Tibial nerve (tissue), 4 donors: ENCODE measurements around the gene IL21R. TPM values are rescaled to one million over a fixed set of nuclear protein-coding genes. Genes with fewer than 3 reads are reported as not detected.

ENCODE experiments used
- DNase-seq, 2 donors: peaks; one replicate each; pipeline ENCODE4 v3.0.0-alpha.2; 2019; ENCODE audit warnings: low spot score in 2 of 2
- H3K27ac ChIP-seq, 4 donors: fragments of 200-600 bp; sonication (generic) in 3 of 4; one replicate each; pipeline ENCODE4 v1.5.1; 2017 to 2019; ENCODE audit warnings: mild to moderate bottlenecking in 1 of 4
- H3K27me3 ChIP-seq, 2 donors: fragments of 200-600 bp; sonication (generic) in 1 of 2; one replicate each; pipeline versions ENCODE4 v1.5.1 to v1.6.0; 2017 to 2019
- H3K36me3 ChIP-seq, 3 donors: fragments of 200-600 bp; sonication (generic); one replicate each; pipeline ENCODE4 v1.5.1; 2018 to 2019
- H3K4me1 ChIP-seq, 4 donors: fragments of 200-600 bp; sonication (generic) in 3 of 4; one replicate each; pipeline ENCODE4 v1.5.1; 2017 to 2019
- H3K4me3 ChIP-seq, 4 donors: fragments of 200-600 bp; sonication (generic) in 3 of 4; one replicate each; pipeline ENCODE4 v1.5.1; 2017 to 2019; ENCODE audit warnings: mild to moderate bottlenecking in 1 of 4, moderate library complexity in 1 of 4
- H3K9me3 ChIP-seq, 4 donors: fragments of 200-600 bp; sonication (generic) in 3 of 4; one replicate each; pipeline ENCODE4 v1.5.1; 2017 to 2019
- EP300 ChIP-seq, 2 donors: sonication (generic); formaldehyde crosslinking; IDR thresholded peaks; one replicate each; pipeline ENCODE4 v1.6.1; 2017; ENCODE audit warnings: antibody characterized with exemption in 2 of 2, mild to moderate bottlenecking in 1 of 2
- POLR2A ChIP-seq, 2 donors: fragments of 450-650 bp; IDR thresholded peaks; one replicate each; pipeline ENCODE4 v1.6.1; 2017; ENCODE audit warnings: antibody characterized with exemption in 2 of 2, mild to moderate bottlenecking in 2 of 2, moderate library complexity in 2 of 2
- WGBS, 2 donors: methylation state at CpG; one replicate each; pipeline ENCODE4 v1.1.5; 2018; 5-methylcytosine and 5-hydroxymethylcytosine counted together
- total RNA-seq, 4 donors: library from RNA; depleted of rRNA; stranded (reverse); fragments of >200 nt; gene quantifications; one replicate each; pipeline ENCODE4 v1.1.0, GENCODE V29; 2016
- TF ChIP-seq, protein P1 (sequence below), 5 experiments: fragments of 200-600 bp in 3 of 5; fragments of 450-650 bp in 2 of 5; sonication (generic) in 3 of 5; IDR thresholded peaks; one replicate each; pipeline ENCODE4 v1.5.1; 2016 to 2019; ENCODE audit warnings: antibody characterized with exemption in 5 of 5, mild to moderate bottlenecking in 3 of 5, moderate library complexity in 2 of 5

Gene IL21R
- total RNA-seq, 4 donors from 2014 or later, result 0.21 to 1.2 TPM; not detected in 2

DNA sequence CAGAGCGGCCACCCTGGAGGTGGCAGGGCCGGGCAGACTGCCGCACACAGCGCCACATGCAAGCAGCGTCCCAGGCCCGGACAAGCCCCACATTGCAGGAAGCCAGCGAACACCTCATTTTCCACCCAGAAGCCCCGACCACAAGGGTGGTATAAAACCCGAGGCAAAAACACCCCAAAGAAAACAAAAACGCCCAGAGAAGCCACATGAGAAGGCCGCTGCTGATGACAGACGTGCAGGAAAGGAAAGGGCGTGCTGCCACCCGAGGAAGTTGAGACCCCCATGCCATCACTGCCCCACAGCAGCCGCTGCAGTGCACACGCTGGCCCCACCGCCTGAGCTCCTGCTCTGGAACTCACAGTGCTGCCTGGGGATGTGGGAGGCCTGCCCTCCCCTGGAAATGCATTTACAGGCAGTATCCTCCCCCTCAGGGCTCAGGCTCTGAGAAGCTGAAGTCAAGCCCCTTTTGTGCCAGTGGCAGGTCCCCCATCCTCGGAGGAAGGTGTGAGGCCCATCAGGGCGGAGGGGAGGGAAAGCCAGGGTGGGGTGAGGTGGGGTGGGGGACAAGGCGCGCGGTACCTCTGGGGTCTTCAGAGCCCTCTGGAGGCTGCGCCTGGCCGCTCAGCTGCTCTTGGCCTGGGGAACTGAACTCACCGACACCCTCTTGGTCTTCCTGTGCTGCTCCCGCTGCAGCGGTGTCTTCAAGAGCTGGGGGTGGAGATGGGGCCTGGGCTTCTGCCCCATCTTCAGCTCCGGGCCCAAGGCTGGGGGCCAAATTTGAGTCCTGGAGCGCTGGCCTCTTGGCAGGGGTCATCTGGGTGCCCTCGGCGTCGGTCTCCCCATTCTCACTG lies 62.0 kb downstream of the IL21R start:
- Histone ChIP-seq H3K9me3 (no peaks in the 10 kb centered on the region), H3K27ac (no peak overlapping the region), H3K4me1 (peaks cover 0 to 28% (median 0%) of the 10 kb centered on the region in 4 donors), H3K4me3 (no peak overlapping the region), H3K36me3 (peaks cover 0 to 98% (median 33%) of the 10 kb centered on the region in 3 donors), H3K27me3 (no peaks in the 10 kb centered on the region)
- TF ChIP-seq POLR2A (IDR thresholded peaks at IDR 0.05), result no peak
- TF ChIP-seq EP300 (IDR thresholded peaks at IDR 0.05), result no peak
- TF ChIP-seq, protein P1, sequence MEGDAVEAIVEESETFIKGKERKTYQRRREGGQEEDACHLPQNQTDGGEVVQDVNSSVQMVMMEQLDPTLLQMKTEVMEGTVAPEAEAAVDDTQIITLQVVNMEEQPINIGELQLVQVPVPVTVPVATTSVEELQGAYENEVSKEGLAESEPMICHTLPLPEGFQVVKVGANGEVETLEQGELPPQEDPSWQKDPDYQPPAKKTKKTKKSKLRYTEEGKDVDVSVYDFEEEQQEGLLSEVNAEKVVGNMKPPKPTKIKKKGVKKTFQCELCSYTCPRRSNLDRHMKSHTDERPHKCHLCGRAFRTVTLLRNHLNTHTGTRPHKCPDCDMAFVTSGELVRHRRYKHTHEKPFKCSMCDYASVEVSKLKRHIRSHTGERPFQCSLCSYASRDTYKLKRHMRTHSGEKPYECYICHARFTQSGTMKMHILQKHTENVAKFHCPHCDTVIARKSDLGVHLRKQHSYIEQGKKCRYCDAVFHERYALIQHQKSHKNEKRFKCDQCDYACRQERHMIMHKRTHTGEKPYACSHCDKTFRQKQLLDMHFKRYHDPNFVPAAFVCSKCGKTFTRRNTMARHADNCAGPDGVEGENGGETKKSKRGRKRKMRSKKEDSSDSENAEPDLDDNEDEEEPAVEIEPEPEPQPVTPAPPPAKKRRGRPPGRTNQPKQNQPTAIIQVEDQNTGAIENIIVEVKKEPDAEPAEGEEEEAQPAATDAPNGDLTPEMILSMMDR (IDR thresholded peaks at IDR 0.05), result no peak
- no peak for DNase-seq
- 80 to 87% methylated on average over 28 to 32 of the region's 32 CpGs for WGBS, 2 donors

GRCh38 chr16:27464626-27465482 lies 62.9 kb downstream of the IL21R start:
- Histone ChIP-seq H3K27ac (no peak overlapping the region), H3K9me3 (no peaks in the 10 kb centered on the region), H3K36me3 (peaks cover 0 to 100% (median 42%) of the 10 kb centered on the region in 3 donors), H3K4me3 (no peak overlapping the region), H3K4me1 (peaks cover 0 to 28% (median 0%) of the 10 kb centered on the region in 4 donors), H3K27me3 (no peaks in the 10 kb centered on the region)
- TF ChIP-seq POLR2A (IDR thresholded peaks at IDR 0.05), result no peak
- no peak for TF ChIP-seq EP300 (IDR thresholded peaks at IDR 0.05)
- TF ChIP-seq, protein P1 (IDR thresholded peaks at IDR 0.05), result no peak
- no peak for DNase-seq
- 86 to 92% methylated on average over 26 to 33 of the region's 33 CpGs for WGBS, 2 donors

- 69 to 74% methylated on average over 6 to 8 of the region's 8 CpGs for WGBS, 2 donors
- DNase-seq, result no peak
- H3K9me3 ChIP-seq, result no peaks in the 10 kb centered on the region
- no peak overlapping the region for H3K4me3 ChIP-seq
- TF ChIP-seq EP300 (IDR thresholded peaks at IDR 0.05), result no peak
- TF ChIP-seq, protein P1 (IDR thresholded peaks at IDR 0.05), result no peak
- TF ChIP-seq POLR2A (IDR thresholded peaks at IDR 0.05), result no peak
- peaks cover 0 to 100% (median 48%) of the 10 kb centered on the region in 3 donors for H3K36me3 ChIP-seq
- no peaks in the 10 kb centered on the region for H3K27me3 ChIP-seq
- peaks cover 0 to 22% (median 0%) of the 10 kb centered on the region in 4 donors for H3K4me1 ChIP-seq
- no peak overlapping the region for H3K27ac ChIP-seq
These were observed 63.5 kb downstream of the IL21R start for GRCh38 chr16:27465483-27465879.

GRCh38 chr16:27468941-27469531 lies 67.1 kb downstream of the IL21R start:
- Histone ChIP-seq H3K27ac (no peak overlapping the region), H3K4me3 (no peak overlapping the region), H3K4me1 (peaks cover 0 to 7% (median 0%) of the 10 kb centered on the region in 4 donors), H3K27me3 (no peaks in the 10 kb centered on the region), H3K9me3 (no peaks in the 10 kb centered on the region), H3K36me3 (peaks cover 5 to 100% (median 56%) of the 10 kb centered on the region in 3 donors)
- TF ChIP-seq EP300 (IDR thresholded peaks at IDR 0.05), result no peak
- TF ChIP-seq, protein P1 (IDR thresholded peaks at IDR 0.05), result no peak
- TF ChIP-seq POLR2A (IDR thresholded peaks at IDR 0.05), result no peak
- WGBS, 2 donors, result 92 to 94% methylated on average over 21 to 22 of the region's 22 CpGs
- DNase-seq, result no peak
